Endothelial cell (in vitro differentiated cells): ENCODE data around the gene CBLC. TPM values are rescaled to one million over a fixed set of nuclear protein-coding genes. Genes with fewer than 3 reads are reported as not detected.

Experiments
- DNase-seq: peaks from one replicate; pipeline ENCODE4 v3.0.0; 2021; ENCODE audit warnings: low spot score
- H3K27ac Mint-ChIP-seq: one replicate; pipeline ENCODE4 v1.8.0; 2021; ENCODE audit warnings: mixed read lengths, inconsistent platforms; ENCODE audit not compliant: unreplicated experiment
- H3K27me3 Mint-ChIP-seq: one replicate; pipeline ENCODE4 v1.8.0; 2021; ENCODE audit warnings: mild to moderate bottlenecking, moderate library complexity, mixed read lengths, inconsistent platforms; ENCODE audit not compliant: unreplicated experiment
- H3K36me3 Mint-ChIP-seq: one replicate; pipeline ENCODE4 v1.8.0; 2021; ENCODE audit warnings: mild to moderate bottlenecking, low read depth, mixed read lengths, inconsistent platforms; ENCODE audit not compliant: unreplicated experiment
- H3K4me1 Mint-ChIP-seq: one replicate; pipeline ENCODE4 v1.8.0; 2021; ENCODE audit warnings: mild to moderate bottlenecking, mixed read lengths, inconsistent platforms; ENCODE audit not compliant: unreplicated experiment
- H3K4me3 Mint-ChIP-seq: one replicate; pipeline ENCODE4 v1.8.0; 2021; ENCODE audit warnings: mild to moderate bottlenecking, mixed read lengths, inconsistent platforms; ENCODE audit not compliant: unreplicated experiment
- H3K9me3 Mint-ChIP-seq: one replicate; pipeline ENCODE4 v1.8.0; 2021; ENCODE audit warnings: mixed read lengths, inconsistent platforms; ENCODE audit not compliant: unreplicated experiment
- total RNA-seq: library from RNA; stranded (reverse); fragmentation: NEBNext Ultra II Directional; extraction: Animal tissue kit (Norgen Biotek cat#: 25700); gene quantifications from one replicate; pipeline ENCODE4 v1.2.1, GENCODE V29; 2021; ENCODE audit not compliant: unreplicated experiment
- TF ChIP-seq, protein P1 (sequence below): fragments of 200-600 bp; sonication (generic); IDR thresholded peaks from one replicate; pipeline ENCODE4 v1.5.0; 2021; ENCODE audit warnings: antibody characterized with exemption; ENCODE audit not compliant: unreplicated experiment

CBLC gene
- total RNA-seq, 1 donor from 2014 or later = 0.85 TPM

DNA sequence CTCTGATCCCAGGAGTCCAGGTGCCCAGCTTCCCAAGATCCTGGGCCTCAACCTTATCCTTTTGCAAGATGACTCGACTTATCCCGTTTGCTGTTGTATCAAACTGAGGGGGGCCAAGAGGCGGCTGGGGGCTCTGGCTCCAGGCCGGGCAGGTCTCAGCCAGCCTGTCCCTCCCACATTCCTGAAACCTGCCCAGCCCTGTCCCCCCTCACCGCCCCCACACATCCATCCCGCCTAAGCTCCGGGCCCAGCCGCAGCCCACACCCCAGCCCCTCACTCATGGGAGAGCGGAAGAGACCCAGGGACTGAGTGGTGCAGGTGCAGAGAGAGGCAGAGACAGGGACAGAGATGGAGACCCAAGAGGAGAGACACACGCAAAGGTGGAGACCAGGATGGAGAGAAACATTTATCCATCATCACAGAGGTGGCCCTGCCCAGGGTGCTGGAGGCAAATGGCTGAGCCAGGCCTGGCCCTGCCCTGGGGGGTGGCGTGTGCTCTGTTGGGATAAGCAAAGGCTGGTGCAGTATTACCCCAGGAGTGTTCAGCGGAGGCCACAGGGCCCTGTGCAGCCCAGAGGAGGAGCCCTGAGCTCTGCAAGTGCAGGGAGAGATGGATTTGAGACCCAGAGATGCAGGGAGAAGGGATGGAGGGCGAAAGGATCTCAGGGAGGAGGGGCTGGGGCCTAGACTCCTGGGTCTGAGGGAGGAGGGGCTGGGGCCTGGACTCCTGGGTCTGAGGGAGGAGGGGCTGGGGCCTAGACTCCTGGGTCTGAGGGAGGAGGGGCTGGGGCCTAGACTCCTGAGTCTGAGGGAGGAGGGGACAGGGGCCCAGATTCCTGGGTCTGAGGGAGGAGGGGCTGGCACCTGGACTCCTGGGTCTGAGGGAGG, 32.8 kb downstream of the CBLC start:
- TF ChIP-seq, protein P1, sequence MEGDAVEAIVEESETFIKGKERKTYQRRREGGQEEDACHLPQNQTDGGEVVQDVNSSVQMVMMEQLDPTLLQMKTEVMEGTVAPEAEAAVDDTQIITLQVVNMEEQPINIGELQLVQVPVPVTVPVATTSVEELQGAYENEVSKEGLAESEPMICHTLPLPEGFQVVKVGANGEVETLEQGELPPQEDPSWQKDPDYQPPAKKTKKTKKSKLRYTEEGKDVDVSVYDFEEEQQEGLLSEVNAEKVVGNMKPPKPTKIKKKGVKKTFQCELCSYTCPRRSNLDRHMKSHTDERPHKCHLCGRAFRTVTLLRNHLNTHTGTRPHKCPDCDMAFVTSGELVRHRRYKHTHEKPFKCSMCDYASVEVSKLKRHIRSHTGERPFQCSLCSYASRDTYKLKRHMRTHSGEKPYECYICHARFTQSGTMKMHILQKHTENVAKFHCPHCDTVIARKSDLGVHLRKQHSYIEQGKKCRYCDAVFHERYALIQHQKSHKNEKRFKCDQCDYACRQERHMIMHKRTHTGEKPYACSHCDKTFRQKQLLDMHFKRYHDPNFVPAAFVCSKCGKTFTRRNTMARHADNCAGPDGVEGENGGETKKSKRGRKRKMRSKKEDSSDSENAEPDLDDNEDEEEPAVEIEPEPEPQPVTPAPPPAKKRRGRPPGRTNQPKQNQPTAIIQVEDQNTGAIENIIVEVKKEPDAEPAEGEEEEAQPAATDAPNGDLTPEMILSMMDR = no peak
- Mint-ChIP-seq H3K9me3 (no peaks in the 10 kb centered on the region), H3K4me3 (no peak overlapping the region), H3K36me3 (peaks cover 10% of the 10 kb centered on the region), H3K4me1 (peaks cover 7% of the 10 kb centered on the region), H3K27ac (no peak overlapping the region), H3K27me3 (peaks cover 5% of the 10 kb centered on the region)
- DNase-seq = no peak

DNA sequence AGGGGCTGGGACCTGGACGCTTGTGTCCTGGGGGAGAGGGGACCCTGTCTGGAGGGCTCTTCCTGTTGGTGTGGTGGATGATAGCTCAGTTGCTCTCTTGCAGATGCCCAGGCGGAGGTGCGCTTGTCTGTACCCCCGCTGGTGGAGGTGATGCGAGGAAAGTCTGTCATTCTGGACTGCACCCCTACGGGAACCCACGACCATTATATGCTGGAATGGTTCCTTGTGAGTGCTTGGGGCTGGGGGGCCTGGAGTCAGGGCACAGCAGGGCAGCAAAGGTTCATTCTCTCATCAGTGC, 33.4 kb downstream of the CBLC start:
- H3K4me1 Mint-ChIP-seq = peaks cover 7% of the 10 kb centered on the region
- peaks cover 10% of the 10 kb centered on the region for H3K36me3 Mint-ChIP-seq
- H3K9me3 Mint-ChIP-seq = no peaks in the 10 kb centered on the region
- no peak overlapping the region for H3K27ac Mint-ChIP-seq
- TF ChIP-seq, protein P1 = no peak
- peak overlapping the region; percentile 65 for H3K4me3 Mint-ChIP-seq
- DNase-seq = no peak
- peaks cover 5% of the 10 kb centered on the region for H3K27me3 Mint-ChIP-seq

DNA sequence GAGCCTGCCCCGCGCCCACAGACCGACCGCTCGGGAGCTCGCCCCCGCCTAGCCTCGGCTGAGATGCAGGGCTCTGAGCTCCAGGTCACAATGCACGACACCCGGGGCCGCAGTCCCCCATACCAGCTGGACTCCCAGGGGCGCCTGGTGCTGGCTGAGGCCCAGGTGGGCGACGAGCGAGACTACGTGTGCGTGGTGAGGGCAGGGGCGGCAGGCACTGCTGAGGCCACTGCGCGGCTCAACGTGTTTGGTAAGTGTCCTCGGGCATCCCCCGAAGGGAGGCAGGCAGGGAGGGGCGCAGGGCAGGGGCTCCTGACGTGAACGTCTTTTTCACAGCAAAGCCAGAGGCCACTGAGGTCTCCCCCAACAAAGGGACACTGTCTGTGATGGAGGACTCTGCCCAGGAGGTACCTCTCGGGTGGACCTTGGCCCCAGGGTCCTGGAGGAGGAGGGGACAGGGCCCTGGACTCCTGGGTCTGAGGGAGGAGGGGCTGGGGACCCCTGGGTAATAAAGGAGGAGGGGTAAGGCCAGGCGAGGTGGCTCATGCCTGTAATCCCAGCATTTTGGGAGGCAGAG, 34.5 kb downstream of the CBLC start:
- DNase-seq = no peak
- TF ChIP-seq, protein P1 = no peak
- H3K27ac Mint-ChIP-seq = no peak overlapping the region
- H3K27me3 Mint-ChIP-seq = peaks cover 8% of the 10 kb centered on the region
- H3K9me3 Mint-ChIP-seq = no peaks in the 10 kb centered on the region
- H3K4me3 Mint-ChIP-seq = no peak overlapping the region
- H3K36me3 Mint-ChIP-seq = peaks cover 10% of the 10 kb centered on the region
- H3K4me1 Mint-ChIP-seq = peaks cover 7% of the 10 kb centered on the region

DNA sequence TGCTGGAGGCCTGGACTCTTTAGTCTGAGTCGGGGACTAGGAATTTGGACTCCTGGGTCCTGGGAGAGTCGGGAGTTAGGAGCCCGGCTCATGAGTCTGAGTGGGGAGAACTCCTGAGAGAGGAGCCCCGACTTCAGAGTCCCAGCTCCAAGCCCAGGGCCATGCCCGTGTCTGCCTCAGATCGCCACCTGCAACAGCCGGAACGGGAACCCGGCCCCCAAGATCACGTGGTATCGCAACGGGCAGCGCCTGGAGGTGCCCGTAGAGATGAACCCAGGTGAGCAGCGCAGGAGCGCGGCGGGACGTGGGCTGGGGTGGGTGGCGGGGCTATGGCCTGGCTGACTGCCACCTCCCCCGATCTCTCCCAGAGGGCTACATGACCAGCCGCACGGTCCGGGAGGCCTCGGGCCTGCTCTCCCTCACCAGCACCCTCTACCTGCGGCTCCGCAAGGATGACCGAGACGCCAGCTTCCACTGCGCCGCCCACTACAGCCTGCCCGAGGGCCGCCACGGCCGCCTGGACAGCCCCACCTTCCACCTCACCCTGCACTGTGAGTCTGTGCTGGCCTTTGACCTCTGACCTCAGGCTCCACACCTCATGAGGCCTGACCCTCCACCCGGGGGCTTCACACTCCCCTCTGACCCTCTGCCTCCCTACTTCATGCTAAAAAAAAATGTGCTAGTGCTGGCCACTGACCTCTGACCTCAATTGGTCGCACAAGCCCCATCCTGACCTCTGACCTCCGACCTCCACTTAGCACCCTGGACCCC, 35.6 kb downstream of the CBLC start:
- DNase-seq = no peak
- Mint-ChIP-seq H3K9me3 (no peaks in the 10 kb centered on the region), H3K27me3 (peaks cover 15% of the 10 kb centered on the region), H3K36me3 (peaks cover 10% of the 10 kb centered on the region), H3K4me1 (peaks cover 4% of the 10 kb centered on the region), H3K4me3 (peak overlapping the region; percentile 52), H3K27ac (no peak overlapping the region)
- TF ChIP-seq, protein P1 = no peak
